ENCODE data around the gene TRPM1. TPM values are rescaled to one million over a fixed set of nuclear protein-coding genes. Genes with fewer than 3 reads are reported as not detected.

TRPM1 gene
- total RNA-seq, 4 donors from 2014 or later: not detected

- Histone ChIP-seq H3K4me3 (no peak overlapping the region), H3K27me3 (peaks cover 0 to 16% (median 0%) of the 10 kb centered on the region in 4 donors), H3K27ac (replicated peaks in 1 of 4) (no peak overlapping the region), H3K9me3 (no peaks in the 10 kb centered on the region), H3K4me1 (peaks cover 0 to 6% (median 1%) of the 10 kb centered on the region in 4 donors), H3K36me3 (no peaks in the 10 kb centered on the region)
- TF ChIP-seq POLR2AphosphoS5 (IDR thresholded peaks at IDR 0.05) (no peak), CTCF (IDR thresholded peaks at IDR 0.05) (no peak)
- WGBS: no CpG with 5 or more reads among the region's 4 CpGs
- no peak for DNase-seq (ENCODE audit: extremely low spot score)
- intact Hi-C loops (cut with DNase I): no loop called here
Observed at GRCh38 chr15:31086344-31086743, 15.2 kb downstream of the TRPM1 start.

- intact Hi-C loops (cut with DNase I): no loop called here
- Histone ChIP-seq H3K27me3 (peaks cover 0 to 26% (median 0%) of the 10 kb centered on the region in 4 donors), H3K4me1 (peaks cover 3 to 8% (median 6%) of the 10 kb centered on the region in 4 donors), H3K36me3 (no peaks in the 10 kb centered on the region), H3K4me3 (no peak overlapping the region), H3K27ac (replicated peaks in 1 of 4) (no peak overlapping the region), H3K9me3 (no peaks in the 10 kb centered on the region)
- TF ChIP-seq CTCF (IDR thresholded peaks at IDR 0.05) (no peak), POLR2A (IDR thresholded peaks at IDR 0.05; ENCODE audit: low read depth) (no peak)
- no peak for DNase-seq (ENCODE audit: extremely low spot score)
- 87% methylated on average over 7 of the region's 7 CpGs for WGBS
Observed at GRCh38 chr15:31085359-31085758, 16.2 kb downstream of the TRPM1 start.

GRCh38 chr15:31084176-31084575 is 17.3 kb downstream of the TRPM1 start:
- Histone ChIP-seq H3K27ac (replicated peaks in 1 of 4) (no peak overlapping the region), H3K4me1 (peaks cover 3 to 10% (median 7%) of the 10 kb centered on the region in 4 donors), H3K27me3 (peaks cover 0 to 38% (median 0%) of the 10 kb centered on the region in 4 donors), H3K4me3 (no peak overlapping the region), H3K36me3 (no peaks in the 10 kb centered on the region), H3K9me3 (no peaks in the 10 kb centered on the region)
- DNase-seq (ENCODE audit: extremely low spot score): no peak
- intact Hi-C loops (cut with DNase I): no loop called here
- 85% methylated on average over 6 of the region's 6 CpGs for WGBS
- no peak for TF ChIP-seq EP300 (IDR thresholded peaks at IDR 0.05)
- TF ChIP-seq POLR2AphosphoS5 (IDR thresholded peaks at IDR 0.05): no peak
- no peak for TF ChIP-seq POLR2A (IDR thresholded peaks at IDR 0.05; ENCODE audit: low read depth)
- no peak for TF ChIP-seq CTCF (IDR thresholded peaks at IDR 0.05)

GRCh38 chr15:31083370-31083780 is 18.1 kb downstream of the TRPM1 start:
- intact Hi-C loops (cut with DNase I): no loop called here
- peaks cover 3 to 10% (median 7%) of the 10 kb centered on the region in 4 donors for H3K4me1 ChIP-seq

More at GRCh38 chr15:31083370-31083780, 18.1 kb downstream of the TRPM1 start:
- Histone ChIP-seq H3K9me3 (no peaks in the 10 kb centered on the region), H3K36me3 (no peaks in the 10 kb centered on the region), H3K27ac (replicated peaks in 1 of 4) (no peak overlapping the region), H3K4me3 (no peak overlapping the region), H3K27me3 (peaks cover 0 to 40% (median 0%) of the 10 kb centered on the region in 4 donors)
- no peak for DNase-seq (ENCODE audit: extremely low spot score)
- 54% methylated on average over 6 of the region's 6 CpGs for WGBS
- TF ChIP-seq POLR2A (IDR thresholded peaks at IDR 0.05; ENCODE audit: low read depth) (no peak), EP300 (IDR thresholded peaks at IDR 0.05) (no peak), CTCF (IDR thresholded peaks at IDR 0.05) (no peak), POLR2AphosphoS5 (IDR thresholded peaks at IDR 0.05) (no peak)
